Measurements from ENCODE around the gene MPDU1.

GRCh38 chr17:7562208-7562605 is 21.4 kb upstream of the MPDU1 start:
- TF ChIP-seq CTCF (optimal IDR thresholded peaks at IDR 0.05 in 1 of 3, IDR thresholded peaks at IDR 0.05 in 1 of 3, conservative IDR thresholded peaks at IDR 0.05 in 1 of 3; ENCODE audit: extremely low read depth in 1 of 3, insufficient read depth in 2 of 3, low read length in 3 of 3) (no peak), EZH2 (IDR thresholded peaks at IDR 0.05; ENCODE audit: low read length) (no peak)

Data from keratinocyte (primary cell).